22Rv1 (cell line): ENCODE data around the gene PIP4P1.

Source experiments
- H3K27ac ChIP-seq: fragments of 450-650 bp; 2 replicates; pipeline ENCODE4 v1.5.1; 2017
- CTCF ChIP-seq: fragments of 450-650 bp; IDR thresholded peaks from 2 replicates; pipeline ENCODE4 v1.5.1; 2017; ENCODE audit warnings: mild to moderate bottlenecking
- ZFX ChIP-seq: fragments of 450-650 bp; IDR thresholded peaks from 2 replicates; pipeline ENCODE4 v1.6.1; 2017; ENCODE audit warnings: antibody characterized with exemption, borderline replicate concordance

Gene PIP4P1

DNA sequence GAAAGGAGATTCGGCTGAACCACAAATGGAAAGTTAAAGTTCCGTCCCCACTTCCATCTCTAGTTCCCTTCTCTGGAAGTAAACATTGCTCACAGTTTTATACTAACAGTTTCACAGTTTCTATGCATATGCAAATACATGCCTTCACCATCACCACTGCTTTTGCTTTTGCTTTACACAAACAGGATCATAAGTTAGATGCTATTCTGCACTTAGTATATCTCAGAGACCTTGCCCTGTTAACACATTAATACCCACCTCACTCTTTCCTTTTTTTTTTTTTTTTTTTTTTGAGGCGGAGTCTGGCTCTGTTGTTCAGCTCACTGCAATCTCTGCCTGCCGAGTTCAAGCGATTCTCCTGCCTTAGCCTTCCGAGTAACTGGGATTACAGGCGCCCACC is 48.8 kb downstream of the PIP4P1 start:
- TF ChIP-seq ZFX (no peak), CTCF (no peak)
- H3K27ac ChIP-seq, result peak overlapping the region; percentile 92

- no peak overlapping the region for H3K27ac ChIP-seq
- no peak for TF ChIP-seq CTCF
- TF ChIP-seq ZFX, result no peak
Observed at GRCh38 chr14:20409226-20409625, 52.0 kb downstream of the PIP4P1 start.
